Skeletal muscle satellite cell (primary cell): ENCODE data around the gene COL23A1.

Experiments used
- H3K27me3 ChIP-seq: 2 replicates; pipeline ENCODE4 v1.7.0; 2013; ENCODE audit warnings: low read length; ENCODE audit not compliant: control insufficient read depth, insufficient read depth
- H3K36me3 ChIP-seq: 2 replicates; pipeline ENCODE4 v1.7.0; 2013; ENCODE audit warnings: mild to moderate bottlenecking, control low read depth, low read length; ENCODE audit not compliant: insufficient read depth
- H3K4me1 ChIP-seq: 2 replicates; pipeline ENCODE4 v1.7.0; 2013; ENCODE audit warnings: low read length; ENCODE audit not compliant: control insufficient read depth, insufficient read depth
- H3K4me2 ChIP-seq: 2 replicates; pipeline ENCODE4 v1.7.0; 2013; ENCODE audit warnings: mild to moderate bottlenecking, low read length
- H3K4me3 ChIP-seq: 2 replicates; pipeline ENCODE4 v1.7.0; 2013; ENCODE audit warnings: low read length
- H3K9ac ChIP-seq: 2 replicates; pipeline ENCODE4 v1.7.0; 2013; ENCODE audit warnings: mild to moderate bottlenecking, low read depth, low read length, moderate library complexity
- H3K9me3 ChIP-seq: replicated peaks from 2 replicates; pipeline ENCODE4 v1.7.0; 2013; ENCODE audit warnings: mild to moderate bottlenecking, control low read depth, low read length

Gene COL23A1

DNA sequence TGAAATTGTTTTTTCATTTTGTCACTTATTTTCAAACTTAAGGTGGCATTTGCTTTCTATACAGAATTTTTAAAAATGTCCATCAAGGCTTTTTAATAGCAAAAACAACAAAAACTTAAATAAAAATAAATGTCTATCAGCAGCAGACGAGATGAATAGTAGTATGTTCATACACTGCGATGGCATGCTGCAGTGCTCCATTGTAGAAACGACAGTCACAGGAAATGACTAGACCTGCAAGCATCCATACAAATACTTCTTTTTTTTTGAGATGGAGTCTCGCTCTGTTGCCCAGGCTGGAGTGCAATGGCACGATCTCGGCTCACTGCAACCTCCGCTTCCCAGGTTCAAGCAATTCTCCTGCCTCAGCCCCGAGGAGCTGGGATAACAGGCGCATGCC lies 41.4 kb downstream of the COL23A1 start:
- peaks cover 5% of the 10 kb centered on the region for H3K9me3 ChIP-seq
- no peaks in the 10 kb centered on the region for H3K27me3 ChIP-seq
- H3K9ac ChIP-seq = no peak overlapping the region
- no peak overlapping the region for H3K4me3 ChIP-seq
- no peak overlapping the region for H3K4me2 ChIP-seq
- no peaks in the 10 kb centered on the region for H3K4me1 ChIP-seq
- H3K36me3 ChIP-seq = no peaks in the 10 kb centered on the region

DNA sequence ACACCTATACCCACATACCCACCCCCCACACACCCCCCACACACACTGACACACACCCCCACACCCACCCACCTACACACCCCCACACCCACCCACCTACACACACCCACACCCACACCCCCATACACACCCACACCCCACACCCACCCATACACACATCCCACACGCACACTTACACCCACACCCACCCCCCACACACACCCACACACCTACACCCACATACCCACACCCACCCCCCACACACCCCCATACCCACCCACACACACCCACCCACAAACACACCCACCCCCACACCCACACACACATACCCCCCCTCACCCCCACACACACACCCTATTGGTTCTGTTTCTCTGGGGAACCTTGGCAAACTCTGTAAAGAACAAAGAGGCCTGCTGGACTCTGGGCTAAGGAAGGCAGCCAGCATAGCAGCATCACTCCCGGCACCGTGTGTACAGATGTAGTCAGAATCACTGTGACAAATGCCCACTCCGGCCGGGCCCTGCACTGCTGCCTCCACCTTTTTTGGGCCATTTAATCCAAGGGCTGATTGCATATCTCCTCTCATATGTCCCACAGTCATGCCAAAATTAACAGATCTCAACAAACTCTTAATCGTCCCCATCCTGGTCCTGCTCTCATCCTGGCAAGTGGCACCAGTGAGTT lies 42.3 kb downstream of the COL23A1 start:
- H3K4me2 ChIP-seq = no peak overlapping the region
- H3K4me1 ChIP-seq = no peaks in the 10 kb centered on the region
- no peak overlapping the region for H3K4me3 ChIP-seq
- no peaks in the 10 kb centered on the region for H3K27me3 ChIP-seq
- no peak overlapping the region for H3K9ac ChIP-seq
- H3K9me3 ChIP-seq = peaks cover 3% of the 10 kb centered on the region
- H3K36me3 ChIP-seq = no peaks in the 10 kb centered on the region

DNA sequence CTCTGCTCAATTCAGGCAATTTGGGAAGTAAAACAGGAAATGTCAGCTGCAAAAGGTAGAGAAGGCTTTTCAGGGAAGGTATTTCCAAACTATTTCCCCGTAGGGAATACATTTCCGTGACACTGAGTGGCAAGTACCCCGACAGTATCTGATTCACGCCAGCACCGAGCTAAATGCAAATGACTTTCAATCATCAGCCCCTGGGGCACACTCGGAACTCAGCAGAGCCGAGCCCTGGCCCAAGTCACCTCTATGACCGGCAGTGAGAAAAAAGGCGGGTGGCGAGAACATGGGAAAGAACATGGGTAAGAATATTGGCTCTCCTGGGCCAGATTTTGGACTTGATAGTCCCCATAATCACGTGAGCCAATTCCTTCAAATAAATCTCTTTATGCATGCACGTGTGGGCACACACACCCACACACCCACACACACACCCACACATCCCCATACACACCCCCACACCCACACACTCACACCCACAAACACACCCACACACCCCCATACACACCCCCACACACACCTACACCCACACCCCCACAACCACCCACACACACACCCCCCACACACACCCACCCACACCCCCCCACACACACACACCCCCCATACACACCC lies 43.0 kb downstream of the COL23A1 start:
- Histone ChIP-seq H3K36me3 (no peaks in the 10 kb centered on the region), H3K9me3 (peaks cover 3% of the 10 kb centered on the region), H3K4me2 (no peak overlapping the region), H3K27me3 (no peaks in the 10 kb centered on the region), H3K4me1 (no peaks in the 10 kb centered on the region), H3K4me3 (no peak overlapping the region), H3K9ac (no peak overlapping the region)

DNA sequence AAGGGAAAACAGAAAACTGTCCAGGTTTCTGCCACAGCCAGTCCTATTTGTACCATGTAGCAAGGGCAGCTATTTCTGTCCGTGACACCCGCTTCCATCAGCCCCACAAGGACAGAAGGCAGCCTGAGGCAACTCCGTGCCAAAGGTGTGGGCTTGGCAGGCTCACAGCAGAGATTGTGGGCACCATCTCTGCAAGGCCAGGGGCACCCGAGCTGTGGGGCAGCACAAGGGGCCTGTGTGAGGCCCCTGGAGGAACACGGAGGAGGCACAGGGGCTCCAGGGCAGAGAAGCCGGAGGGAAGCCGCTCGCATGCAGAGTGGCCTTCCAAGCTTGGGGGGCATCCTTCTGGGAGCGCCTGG lies 43.5 kb downstream of the COL23A1 start:
- no peaks in the 10 kb centered on the region for H3K4me1 ChIP-seq
- H3K36me3 ChIP-seq = no peaks in the 10 kb centered on the region
- H3K9me3 ChIP-seq = peaks cover 3% of the 10 kb centered on the region
- no peaks in the 10 kb centered on the region for H3K27me3 ChIP-seq
- no peak overlapping the region for H3K9ac ChIP-seq
- no peak overlapping the region for H3K4me2 ChIP-seq
- no peak overlapping the region for H3K4me3 ChIP-seq

DNA sequence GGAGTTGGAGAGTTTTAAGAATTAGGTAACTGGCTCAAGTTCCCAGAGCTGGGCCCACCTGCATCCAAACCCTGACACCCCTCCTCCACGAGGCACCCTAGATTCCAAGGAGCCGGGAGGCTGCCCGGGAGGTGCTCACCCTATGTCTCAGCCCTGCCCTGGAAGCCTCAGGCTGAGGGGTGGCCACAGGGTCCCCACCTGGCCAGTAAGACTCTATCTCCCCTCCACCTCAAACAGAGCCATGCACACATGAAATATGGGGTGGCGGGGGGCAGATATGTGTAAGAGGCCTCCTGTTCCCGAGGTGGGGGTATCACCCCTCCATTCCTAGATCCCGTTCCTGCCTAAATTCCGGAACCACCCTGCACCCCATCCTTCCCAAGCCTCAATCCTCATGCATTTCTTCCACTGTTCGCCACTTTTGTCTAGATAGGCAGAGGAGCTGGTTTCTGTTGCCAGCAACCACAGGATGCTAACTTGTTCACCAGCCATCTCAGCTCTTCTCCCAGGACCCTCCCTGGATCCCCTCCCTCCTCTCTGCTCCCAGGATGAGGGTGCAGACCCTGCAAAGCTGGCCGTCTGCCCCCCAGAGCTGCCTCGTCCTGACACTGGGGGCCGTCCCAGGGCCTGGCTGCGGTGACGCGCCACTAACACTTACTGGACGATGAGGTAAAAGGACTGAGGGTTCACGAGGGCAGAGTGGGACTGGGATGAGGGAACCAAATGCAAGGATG lies 44.1 kb downstream of the COL23A1 start:
- Histone ChIP-seq H3K4me2 (no peak overlapping the region), H3K27me3 (no peaks in the 10 kb centered on the region), H3K9me3 (peaks cover 3% of the 10 kb centered on the region), H3K9ac (no peak overlapping the region), H3K36me3 (no peaks in the 10 kb centered on the region), H3K4me1 (no peaks in the 10 kb centered on the region), H3K4me3 (no peak overlapping the region)

DNA sequence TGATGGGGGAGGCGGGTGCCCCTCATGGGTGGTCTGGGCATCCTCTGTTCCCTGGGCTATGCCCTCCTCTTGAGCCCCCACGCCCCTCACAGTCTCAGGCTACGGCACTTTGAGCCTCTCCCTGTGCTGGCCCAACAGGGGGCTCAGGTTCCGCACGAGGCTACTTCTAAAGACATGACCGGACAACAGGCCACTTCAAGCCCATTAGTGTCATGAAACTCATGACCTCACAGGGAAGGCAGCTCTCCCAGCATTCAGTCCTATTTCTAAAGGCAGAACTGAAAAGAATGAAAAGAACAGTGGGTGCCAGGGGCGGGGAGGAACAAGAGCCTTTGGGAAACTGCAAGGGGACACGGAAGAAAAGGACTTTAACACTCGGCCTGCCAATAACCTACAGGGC lies 45.0 kb downstream of the COL23A1 start:
- Histone ChIP-seq H3K4me1 (no peaks in the 10 kb centered on the region), H3K9me3 (peaks cover 3% of the 10 kb centered on the region), H3K27me3 (no peaks in the 10 kb centered on the region)

DNA sequence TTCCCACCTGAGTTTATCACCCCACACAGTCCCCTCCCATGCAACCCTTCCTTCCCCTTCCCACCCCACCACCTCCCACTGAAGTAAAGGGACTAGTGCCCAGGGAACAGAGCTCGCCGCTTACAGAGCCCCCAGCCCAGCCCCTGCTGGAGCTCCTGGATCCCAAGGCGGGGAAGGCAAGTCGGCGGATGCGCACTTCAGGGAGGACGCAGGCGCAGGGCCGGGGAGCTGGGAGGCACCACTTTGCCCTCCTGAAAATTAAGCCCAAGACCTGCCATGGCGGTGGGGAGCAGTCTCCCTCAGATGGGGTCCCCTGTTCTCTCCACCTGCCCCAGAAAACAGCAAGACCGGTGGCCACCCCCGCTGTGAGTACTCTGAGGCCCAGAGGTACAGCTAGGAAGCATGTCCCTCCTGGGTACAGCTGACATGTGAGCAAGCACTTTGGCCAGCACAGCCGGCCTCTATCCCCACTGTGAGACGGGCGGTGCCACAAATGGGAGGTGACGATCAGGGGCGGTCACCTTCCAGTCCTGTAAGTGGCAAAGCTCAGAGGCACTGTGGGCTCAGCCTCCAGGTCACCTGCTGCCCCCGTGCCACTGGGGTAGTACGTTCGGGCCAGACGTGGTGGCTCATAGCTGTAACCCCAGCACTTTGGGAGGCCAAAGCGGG lies 45.9 kb downstream of the COL23A1 start:
- Histone ChIP-seq H3K27me3 (no peaks in the 10 kb centered on the region), H3K36me3 (no peaks in the 10 kb centered on the region), H3K4me2 (no peak overlapping the region), H3K4me3 (no peak overlapping the region), H3K9me3 (peaks cover 3% of the 10 kb centered on the region), H3K4me1 (no peaks in the 10 kb centered on the region), H3K9ac (no peak overlapping the region)

More for the DNA sequence above, 45.0 kb downstream of the COL23A1 start:
- H3K4me3 ChIP-seq = no peak overlapping the region
- H3K9ac ChIP-seq = no peak overlapping the region
- H3K36me3 ChIP-seq = no peaks in the 10 kb centered on the region
- H3K4me2 ChIP-seq = no peak overlapping the region

DNA sequence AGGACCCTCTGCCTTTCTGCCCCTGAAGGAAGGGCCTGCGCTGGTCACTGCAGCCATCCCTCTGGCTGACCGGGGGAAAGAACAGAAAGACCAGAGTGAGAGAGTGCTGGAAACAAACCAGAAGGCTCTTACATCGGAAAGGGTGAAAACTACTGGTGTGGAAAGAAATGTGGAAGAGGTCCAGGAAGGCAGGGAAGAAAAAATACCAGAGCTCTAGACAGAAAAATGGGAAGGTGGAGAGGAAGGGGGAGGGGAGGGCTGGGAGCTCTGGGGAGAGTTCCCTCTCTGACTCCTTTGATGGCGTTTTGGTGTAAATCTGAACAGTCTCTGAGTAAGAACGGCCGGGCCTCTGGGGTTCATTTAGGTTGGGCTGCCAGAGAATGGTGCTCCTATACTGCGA lies 47.7 kb downstream of the COL23A1 start:
- Histone ChIP-seq H3K9me3 (peaks cover 3% of the 10 kb centered on the region), H3K9ac (no peak overlapping the region), H3K4me2 (no peak overlapping the region), H3K27me3 (no peaks in the 10 kb centered on the region), H3K36me3 (no peaks in the 10 kb centered on the region), H3K4me1 (no peaks in the 10 kb centered on the region), H3K4me3 (no peak overlapping the region)

DNA sequence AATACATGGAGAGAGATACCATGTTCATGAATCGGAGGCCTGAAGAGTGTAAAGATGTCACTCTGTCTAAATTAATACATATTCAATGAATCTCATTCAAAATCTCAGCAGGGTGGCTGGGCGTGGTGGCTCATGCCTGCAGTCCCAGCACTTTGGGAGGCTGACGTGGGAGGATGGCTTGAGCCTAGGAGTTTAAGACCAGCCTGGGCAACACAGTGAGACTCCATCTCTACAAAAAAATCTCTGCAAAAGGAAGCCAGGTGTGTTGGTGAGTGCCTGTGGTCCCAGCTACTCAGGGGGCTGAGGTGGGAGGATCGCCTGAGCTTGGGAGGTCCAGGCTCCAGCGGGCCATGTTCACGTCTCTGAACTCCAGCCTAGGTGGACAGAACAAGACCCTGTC lies 49.7 kb downstream of the COL23A1 start:
- Histone ChIP-seq H3K9ac (no peak overlapping the region), H3K4me2 (no peak overlapping the region), H3K4me3 (no peak overlapping the region), H3K4me1 (no peaks in the 10 kb centered on the region), H3K36me3 (no peaks in the 10 kb centered on the region), H3K9me3 (peaks cover 1% of the 10 kb centered on the region), H3K27me3 (no peaks in the 10 kb centered on the region)

DNA sequence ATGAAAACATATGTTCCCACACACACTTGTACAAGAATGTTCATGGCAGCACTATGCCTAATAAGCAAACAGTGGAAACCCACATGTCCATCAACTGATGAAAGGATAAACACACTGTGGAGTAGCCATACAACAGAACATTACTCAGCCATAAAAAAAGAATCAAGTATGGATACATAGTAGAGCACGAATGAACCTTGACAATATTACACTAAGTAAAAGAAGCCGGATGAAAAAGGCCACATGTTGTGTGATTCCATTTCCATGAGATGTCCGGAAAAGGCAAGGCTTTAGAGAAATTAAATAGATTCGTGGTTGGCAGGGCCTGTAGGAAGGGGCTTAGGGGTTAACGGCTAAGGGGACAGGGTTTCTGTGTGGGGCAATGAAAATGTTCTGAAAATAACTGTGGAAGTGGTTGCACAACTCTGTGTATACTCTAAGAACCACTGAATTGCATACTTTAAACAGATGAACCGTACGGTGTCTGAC lies 51.4 kb downstream of the COL23A1 start:
- no peak overlapping the region for H3K9ac ChIP-seq
- H3K4me2 ChIP-seq = no peak overlapping the region
- no peaks in the 10 kb centered on the region for H3K36me3 ChIP-seq
- H3K27me3 ChIP-seq = no peaks in the 10 kb centered on the region
- H3K4me3 ChIP-seq = no peak overlapping the region
- peaks cover 6% of the 10 kb centered on the region for H3K9me3 ChIP-seq
- H3K4me1 ChIP-seq = no peaks in the 10 kb centered on the region

DNA sequence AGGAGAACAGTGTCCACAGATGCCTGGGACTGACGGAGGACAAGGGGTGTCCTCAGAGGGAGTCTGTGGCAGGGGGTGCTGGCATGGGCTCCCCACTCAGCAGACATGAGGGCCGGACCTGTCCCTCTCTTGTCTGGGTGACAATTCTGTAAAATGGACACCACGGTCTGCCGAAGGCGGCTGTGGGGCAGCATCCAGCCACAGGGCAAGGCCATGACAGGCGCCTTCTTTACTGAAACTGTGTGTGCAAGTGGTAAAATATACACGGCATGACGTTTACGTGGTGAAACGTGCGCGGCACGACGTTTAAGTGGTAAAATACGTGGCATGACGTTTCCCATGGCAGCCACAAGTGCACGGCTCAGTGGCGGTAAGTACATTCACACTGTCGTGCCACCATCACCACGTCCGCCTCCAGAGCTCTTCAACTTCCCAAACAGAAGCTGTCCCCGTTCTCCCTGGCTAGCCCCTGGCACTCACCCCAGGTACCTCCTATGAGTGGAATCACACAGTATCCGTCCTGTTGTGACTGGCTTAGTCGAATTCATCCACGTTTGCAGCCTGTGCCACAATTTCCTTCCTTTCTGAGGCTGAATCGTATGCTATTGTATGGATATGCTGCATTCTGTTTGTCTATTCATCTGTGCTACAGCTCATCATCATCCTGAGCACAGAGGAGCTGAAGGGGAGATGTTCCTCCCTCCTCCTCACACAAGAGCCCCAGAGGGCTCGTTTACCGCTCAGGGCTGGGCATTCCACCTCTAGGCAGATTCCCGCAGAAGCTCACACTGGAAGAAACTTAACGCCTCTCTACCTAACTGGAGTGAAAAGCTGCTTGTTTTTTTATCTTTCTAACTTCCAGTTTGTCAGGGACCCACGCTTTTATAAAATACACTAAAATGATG lies 52.5 kb downstream of the COL23A1 start:
- Histone ChIP-seq H3K4me2 (no peak overlapping the region), H3K27me3 (no peaks in the 10 kb centered on the region), H3K36me3 (no peaks in the 10 kb centered on the region), H3K9me3 (peaks cover 6% of the 10 kb centered on the region), H3K4me1 (no peaks in the 10 kb centered on the region), H3K4me3 (no peak overlapping the region), H3K9ac (no peak overlapping the region)
